Stomach smooth muscle (tissue), 2 donors: Measurements from ENCODE around the gene SEMA3D.

ENCODE experiments used
- H3K27ac ChIP-seq: one replicate; pipeline ENCODE4 v1.7.0; 2013; ENCODE audit warnings: mild to moderate bottlenecking, low read length, inconsistent platforms
- H3K27me3 ChIP-seq, 2 donors: one replicate each; pipeline ENCODE4 v1.7.0; 2013; ENCODE audit warnings: low read length in 2 of 2; ENCODE audit not compliant: insufficient read depth in 2 of 2, control insufficient read depth in 1 of 2
- H3K36me3 ChIP-seq, 2 donors: one replicate each; pipeline ENCODE4 v1.7.0; 2013; ENCODE audit warnings: low read length in 2 of 2; ENCODE audit not compliant: control insufficient read depth in 2 of 2, insufficient read depth in 2 of 2
- H3K4me1 ChIP-seq: one replicate; pipeline ENCODE4 v1.7.0; 2013; ENCODE audit warnings: low read length; ENCODE audit not compliant: control insufficient read depth, insufficient read depth
- H3K4me3 ChIP-seq, 2 donors: one replicate each; pipeline ENCODE4 v1.7.0; 2013; ENCODE audit warnings: low read length in 2 of 2
- H3K9ac ChIP-seq, 2 donors: one replicate each; pipeline ENCODE4 v1.7.0; 2013; ENCODE audit warnings: low read length in 2 of 2, mild to moderate bottlenecking in 1 of 2
- H3K9me3 ChIP-seq, 2 donors: one replicate each; pipeline ENCODE4 v1.7.0; 2013; ENCODE audit warnings: low read length in 2 of 2; ENCODE audit not compliant: control insufficient read depth in 2 of 2
- donor health status: healthy.
- donor health status: Pancreatic carcinoma.

Gene SEMA3D

DNA sequence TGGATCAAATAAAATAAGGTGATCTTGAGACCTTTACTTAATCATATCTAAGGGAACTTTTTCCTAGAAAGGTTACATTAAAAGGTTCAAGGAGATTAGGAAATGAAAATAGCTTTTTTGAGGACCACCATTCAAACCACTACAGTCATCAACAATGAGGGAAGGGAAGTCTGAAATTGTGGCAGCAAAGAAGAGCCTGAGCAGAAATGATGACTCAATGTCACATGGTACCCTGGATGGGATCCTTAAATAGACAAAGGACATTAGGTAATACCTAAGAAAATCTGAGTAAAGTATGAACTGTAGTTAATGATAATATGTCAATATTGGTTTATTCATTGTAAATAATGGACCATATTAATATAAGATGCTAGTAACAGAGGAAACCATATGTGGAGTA lies 236.0 kb downstream of the SEMA3D start:
- no peak overlapping the region for H3K27ac ChIP-seq
- H3K9ac ChIP-seq = no peak overlapping the region
- H3K4me3 ChIP-seq = no peak overlapping the region
- H3K36me3 ChIP-seq = no peaks in the 10 kb centered on the region
- H3K27me3 ChIP-seq = no peaks in the 10 kb centered on the region
- H3K4me1 ChIP-seq = no peaks in the 10 kb centered on the region
- no peaks in the 10 kb centered on the region for H3K9me3 ChIP-seq

GRCh38 chr7:84949501-84949900 lies 237.4 kb downstream of the SEMA3D start:
- no peaks in the 10 kb centered on the region for H3K4me1 ChIP-seq
- H3K27ac ChIP-seq = no peak overlapping the region
- no peaks in the 10 kb centered on the region for H3K27me3 ChIP-seq
- no peak overlapping the region for H3K4me3 ChIP-seq
- H3K36me3 ChIP-seq = no peaks in the 10 kb centered on the region
- H3K9ac ChIP-seq = no peak overlapping the region
- H3K9me3 ChIP-seq = no peaks in the 10 kb centered on the region

DNA sequence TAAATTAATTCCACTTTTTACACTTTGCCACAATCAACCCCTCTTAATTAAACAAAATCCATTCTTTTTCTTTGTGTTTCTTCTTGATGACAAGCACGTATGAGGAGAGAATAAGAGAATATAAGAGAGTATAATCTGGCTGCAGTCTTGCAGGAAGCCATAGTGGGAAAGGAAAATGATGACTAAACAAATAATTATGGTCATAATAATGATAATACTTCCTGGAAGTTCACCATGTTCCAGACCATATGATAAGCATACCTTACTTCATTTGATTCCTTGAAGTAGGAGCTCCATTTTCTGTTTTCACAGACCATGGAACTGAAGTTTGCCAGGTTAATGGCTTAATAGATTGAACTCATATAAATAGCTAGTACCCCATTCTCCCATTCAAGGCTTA lies 237.8 kb downstream of the SEMA3D start:
- H3K27ac ChIP-seq = no peak overlapping the region
- no peaks in the 10 kb centered on the region for H3K36me3 ChIP-seq
- no peaks in the 10 kb centered on the region for H3K4me1 ChIP-seq
- H3K9me3 ChIP-seq = no peaks in the 10 kb centered on the region
- H3K27me3 ChIP-seq = no peaks in the 10 kb centered on the region
- H3K4me3 ChIP-seq = no peak overlapping the region
- H3K9ac ChIP-seq = no peak overlapping the region

GRCh38 chr7:84948634-84949033 lies 238.2 kb downstream of the SEMA3D start:
- H3K27ac ChIP-seq = no peak overlapping the region
- H3K9ac ChIP-seq = no peak overlapping the region
- H3K4me3 ChIP-seq = no peak overlapping the region
- no peaks in the 10 kb centered on the region for H3K36me3 ChIP-seq
- H3K9me3 ChIP-seq = no peaks in the 10 kb centered on the region
- H3K4me1 ChIP-seq = no peaks in the 10 kb centered on the region
- H3K27me3 ChIP-seq = no peaks in the 10 kb centered on the region

DNA sequence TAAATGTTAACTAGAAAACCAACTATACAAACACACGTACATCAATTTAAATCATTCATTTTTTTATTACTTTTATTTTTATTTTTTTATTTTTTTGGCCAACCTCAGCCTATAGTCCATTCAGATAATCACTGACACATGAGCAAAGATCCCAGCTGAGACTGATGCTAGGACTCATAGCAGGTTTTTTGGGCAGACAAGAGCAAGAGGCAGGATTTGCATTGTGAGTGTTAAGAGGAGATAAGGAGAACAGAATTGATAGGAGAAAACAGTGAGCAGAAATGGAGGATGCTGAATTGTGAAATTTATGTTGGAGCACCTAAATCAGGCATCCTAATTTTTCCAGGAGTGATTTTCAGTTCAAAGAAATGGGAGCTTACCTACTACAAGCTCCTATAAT lies 240.3 kb downstream of the SEMA3D start:
- Histone ChIP-seq H3K4me1 (no peaks in the 10 kb centered on the region), H3K27ac (no peak overlapping the region), H3K27me3 (no peaks in the 10 kb centered on the region), H3K36me3 (no peaks in the 10 kb centered on the region), H3K9ac (no peak overlapping the region), H3K4me3 (no peak overlapping the region), H3K9me3 (no peaks in the 10 kb centered on the region)
